NT2/D1 (cell line): ENCODE data around the gene SLC5A4.

Source experiments
- YY1 ChIP-seq: IDR thresholded peaks from 2 replicates; pipeline ENCODE4 v1.6.1; 2011; ENCODE audit not compliant: insufficient read length, insufficient read depth
- ZNF274 ChIP-seq: IDR thresholded peaks from 2 replicates; pipeline ENCODE4 v1.6.1; 2011; ENCODE audit warnings: mild to moderate bottlenecking, low read depth, low read length

DNA sequence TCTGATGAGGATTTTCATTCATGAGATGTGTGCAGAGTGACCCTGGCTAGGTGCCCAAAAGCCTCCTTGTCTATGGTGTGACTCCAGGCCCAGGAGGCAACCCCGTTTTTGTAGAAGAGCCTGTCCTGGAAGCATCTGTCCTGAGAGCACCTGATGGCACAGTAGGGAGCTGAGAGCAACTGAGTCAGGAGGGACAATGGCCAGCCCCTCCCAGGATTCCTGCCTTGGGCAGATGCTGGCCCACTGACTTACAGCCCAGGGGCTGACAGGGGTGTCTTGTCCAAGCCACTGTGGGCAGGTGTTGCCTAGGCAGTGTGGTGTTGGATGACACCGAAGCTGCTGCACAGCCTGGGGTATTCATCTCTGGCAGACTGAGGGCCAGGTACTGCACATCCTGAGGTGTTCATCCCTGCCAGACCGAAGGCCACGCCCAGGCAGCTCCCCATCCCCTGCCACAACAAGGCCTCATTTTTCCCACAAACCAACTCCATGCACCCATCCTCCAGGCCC lies 47.1 kb downstream of the SLC5A4 start:
- TF ChIP-seq ZNF274, result no peak
- no peak for TF ChIP-seq YY1
